HG03139 (cell line): ENCODE measurements around the gene CENPVL3.
"Not testable (repeated sequence)": the region's sequence is repeated elsewhere in the genome, so short reads cannot be mapped to it uniquely, and the experiment has no call there.

Experiments
- ATAC-seq: cut with Tn5 transposase; IDR thresholded peaks from one replicate; pipeline ENCODE4 v1.9.1; 2021; ENCODE audit not compliant: unreplicated experiment

The CENPVL3 gene

DNA sequence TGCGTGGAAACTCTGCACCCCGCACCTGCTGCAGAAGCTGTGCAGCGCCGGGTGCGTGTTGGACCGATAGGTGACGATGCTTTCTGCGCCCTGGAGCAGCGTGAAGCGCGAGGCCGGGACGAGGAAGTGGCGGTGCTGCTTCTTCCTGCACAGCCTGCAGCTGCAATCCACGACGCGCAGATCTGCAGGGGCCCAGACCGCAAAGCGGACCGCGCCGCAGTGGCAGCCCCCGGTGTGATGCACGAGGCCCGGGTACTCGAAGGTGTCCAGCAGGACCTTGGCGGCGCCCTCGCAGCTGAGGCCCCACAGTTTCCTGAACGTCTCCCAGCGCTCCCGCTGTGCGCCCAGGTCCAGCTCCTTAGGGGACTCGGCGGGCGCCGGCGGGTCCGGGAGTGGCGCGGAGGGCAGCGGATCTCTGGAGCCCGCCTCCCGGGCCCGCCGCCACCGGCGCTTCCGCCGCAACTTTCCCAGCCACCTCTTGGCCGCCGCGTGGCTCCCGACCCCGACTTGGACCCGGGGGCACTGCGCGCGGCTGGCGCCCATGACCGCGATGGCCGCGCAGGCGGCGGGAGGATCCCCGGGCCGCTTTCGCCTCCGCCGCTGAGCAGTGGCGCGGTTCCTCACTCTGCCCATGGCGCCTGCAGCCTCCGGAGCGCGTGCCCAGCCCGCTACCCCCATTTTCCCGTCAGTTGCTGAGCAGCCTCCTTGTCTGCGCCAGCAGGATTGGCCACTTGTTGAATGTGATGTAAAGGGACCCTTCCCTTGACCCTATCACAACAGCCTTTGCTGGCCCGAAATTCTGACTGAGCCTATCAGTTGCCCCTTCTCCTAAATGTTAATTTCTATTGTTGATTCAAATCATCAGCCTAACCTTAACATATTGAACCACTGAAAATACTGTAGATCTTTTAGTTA, at the start of gene CENPVL3:
Gene CENPVL3 (minus strand): TSS at position 672 of the 915 bp plus-strand sequence. CDS start 39 bp downstream, at position 633.
- not testable (repeated sequence) for ATAC-seq

DNA sequence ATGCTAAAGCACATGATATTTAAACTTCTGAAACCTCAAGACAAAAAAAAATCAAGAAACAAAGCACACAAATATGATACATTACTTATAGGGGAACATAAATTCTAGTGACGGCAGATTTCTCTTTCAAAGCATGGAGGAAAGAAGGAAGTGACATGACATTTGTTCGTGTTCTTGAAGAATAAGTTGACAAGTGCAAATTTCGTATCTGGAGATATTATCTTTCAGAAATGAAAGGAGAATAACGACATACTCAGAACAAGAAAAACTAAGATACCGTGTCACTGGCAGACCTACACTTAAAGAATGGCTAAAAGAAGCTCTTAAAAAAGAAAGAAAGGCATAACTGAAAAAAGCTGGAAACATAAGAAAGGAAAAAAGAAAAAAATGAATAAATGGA, 47.3 kb upstream of the CENPVL3 start:
- no peak for ATAC-seq

DNA sequence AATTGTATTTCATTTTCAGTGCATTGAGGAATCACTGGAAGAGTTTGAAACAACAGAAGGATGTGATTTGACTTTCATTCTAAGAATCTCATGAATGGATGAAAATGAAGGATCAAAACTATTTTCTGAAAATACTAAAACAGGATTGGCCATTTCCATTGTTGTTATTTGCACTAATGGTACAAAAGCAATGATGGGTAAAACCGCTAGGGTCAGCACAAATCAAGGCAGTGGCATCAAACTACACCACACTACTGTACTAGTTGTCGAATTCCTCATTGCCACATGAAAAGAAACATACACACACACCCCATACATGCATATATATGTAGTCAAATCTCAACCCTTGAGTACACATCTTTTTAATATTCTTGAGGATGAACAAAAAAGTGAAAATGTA, 24.7 kb upstream of the CENPVL3 start:
- ATAC-seq: no peak

DNA sequence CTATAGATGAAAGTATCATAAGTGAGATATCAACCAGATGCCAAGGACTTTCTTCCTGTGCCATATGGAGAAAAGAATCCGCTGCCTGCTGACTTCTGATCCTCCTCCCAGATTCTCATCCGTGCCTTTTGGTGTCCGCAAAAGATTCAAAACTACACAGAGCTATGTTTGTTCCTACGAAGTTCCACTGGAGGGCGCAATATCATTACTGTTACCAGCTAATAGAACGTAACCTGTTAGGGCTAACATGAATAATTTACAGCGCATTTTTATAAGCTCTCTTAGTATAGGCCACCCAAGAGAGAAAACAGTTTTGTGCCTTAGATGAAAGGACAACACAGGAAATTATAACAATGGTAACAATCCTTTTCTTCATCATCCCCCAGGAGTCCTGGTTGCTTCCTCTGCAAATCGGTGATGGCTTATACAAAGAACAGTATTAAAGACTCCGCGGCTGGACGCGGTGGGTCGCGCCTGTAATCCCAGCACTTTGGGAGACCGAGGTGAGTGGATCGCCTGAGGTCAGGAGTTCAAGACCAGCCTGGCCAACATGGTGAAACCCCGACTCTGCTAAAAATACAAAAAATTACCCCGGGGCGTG, 22.8 kb upstream of the CENPVL3 start:
- no peak for ATAC-seq

DNA sequence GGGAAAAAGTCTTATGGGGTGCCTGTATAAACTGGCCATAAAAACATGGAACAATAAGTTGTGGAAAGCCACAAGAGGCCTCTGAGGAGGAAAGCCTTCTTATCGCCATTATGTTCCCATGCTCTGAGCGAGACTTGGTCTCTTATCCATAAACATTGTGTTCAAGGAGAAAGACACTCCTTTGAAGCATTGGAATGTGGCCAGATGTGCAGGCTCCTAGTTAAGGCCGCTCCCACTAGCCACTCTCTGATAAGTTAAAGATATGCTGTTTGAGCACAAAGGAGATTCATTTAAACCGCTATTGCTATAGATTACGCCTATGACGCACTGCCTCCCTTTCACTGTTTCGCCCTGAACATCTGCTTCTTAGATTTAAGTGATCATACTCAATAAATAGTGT, 17.8 kb upstream of the CENPVL3 start:
- not testable (repeated sequence) for ATAC-seq

DNA sequence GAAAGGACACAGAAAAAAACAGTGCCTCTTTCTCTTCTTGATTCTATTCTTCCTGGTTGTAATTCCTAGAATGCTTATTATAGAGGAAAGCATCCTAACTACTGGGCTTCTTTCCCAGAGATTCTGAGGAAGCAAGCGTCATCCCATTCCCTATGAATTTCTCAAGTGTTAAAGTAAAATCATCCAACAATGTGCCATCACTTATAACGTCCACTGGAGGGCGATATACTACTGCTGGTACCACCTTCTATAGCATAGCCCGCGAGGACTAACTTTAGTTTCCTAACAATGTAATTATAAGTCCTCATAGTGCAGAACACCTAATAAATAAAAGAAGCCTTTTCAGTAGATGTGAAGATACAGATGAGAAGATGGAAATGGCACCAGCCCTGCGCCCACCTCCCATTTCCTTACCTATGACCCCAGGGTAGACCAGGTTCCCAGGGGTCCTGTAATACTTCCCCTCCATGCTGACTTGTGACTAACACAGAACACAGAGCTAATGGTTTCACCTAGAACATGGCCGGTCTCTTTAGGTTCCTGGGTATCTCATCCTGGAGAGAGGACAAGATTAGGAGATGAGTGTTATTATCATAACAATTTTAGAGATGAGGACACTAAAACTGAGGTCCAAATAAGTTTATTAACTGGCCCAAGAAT, 4.2 kb downstream of the CENPVL3 start:
- no peak for ATAC-seq

DNA sequence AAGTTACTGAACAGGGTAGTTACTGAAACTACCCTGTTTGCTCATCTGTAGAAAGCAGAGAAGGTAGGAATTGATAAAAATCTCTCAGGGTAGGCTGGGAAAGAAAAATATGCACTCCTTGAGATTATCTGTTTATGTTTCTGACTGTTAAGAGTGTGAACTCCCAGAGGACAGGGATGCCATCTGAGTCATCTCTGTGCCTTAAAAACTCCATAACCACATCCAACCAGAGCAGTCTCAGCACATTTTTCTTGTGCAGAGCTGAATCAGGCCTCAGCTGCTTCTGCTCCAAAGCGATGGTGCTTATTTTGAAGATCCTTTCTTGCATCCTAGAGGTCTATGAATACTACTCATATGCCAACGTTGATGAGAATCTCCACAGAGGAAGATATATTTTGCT, 9.9 kb downstream of the CENPVL3 start:
- ATAC-seq: no peak

DNA sequence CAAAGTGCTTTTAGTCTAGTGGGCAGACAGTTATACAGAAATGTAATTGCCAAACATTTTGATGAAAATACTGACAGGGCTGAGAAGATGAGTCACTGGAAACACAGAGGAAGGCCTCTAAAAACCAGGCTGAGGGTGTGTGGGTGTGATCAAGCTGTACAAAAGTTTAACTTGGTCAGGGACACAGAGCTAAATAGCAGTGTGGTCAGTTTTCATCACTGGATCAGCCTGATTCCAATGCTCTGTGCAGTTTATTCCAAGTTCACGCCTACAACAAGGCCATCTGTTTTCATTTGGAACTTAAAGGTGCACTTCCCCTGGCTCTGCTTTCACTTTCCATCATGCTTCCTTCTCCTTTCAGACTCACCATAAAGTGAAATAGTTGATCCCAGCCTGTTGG, 10.6 kb downstream of the CENPVL3 start:
- ATAC-seq: no peak

DNA sequence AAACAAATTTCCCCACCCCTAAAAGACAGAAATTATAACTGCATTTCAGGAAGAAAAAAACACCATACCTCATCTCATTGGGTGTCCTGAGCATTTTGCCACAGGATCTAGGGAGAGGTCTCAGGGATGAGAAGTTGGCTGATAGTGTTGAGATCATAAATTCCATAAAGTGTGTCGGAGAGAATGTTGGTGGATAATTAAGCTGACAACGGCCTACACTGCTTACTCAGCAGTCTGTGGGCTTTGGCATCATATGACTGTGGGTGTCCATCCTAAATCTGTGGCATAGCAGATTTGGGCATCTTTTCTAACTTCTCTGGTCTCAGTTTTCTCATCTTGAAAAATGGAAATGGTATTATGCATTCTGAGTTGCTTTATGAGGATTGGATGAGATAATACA, 12.3 kb downstream of the CENPVL3 start:
- ATAC-seq: no peak

DNA sequence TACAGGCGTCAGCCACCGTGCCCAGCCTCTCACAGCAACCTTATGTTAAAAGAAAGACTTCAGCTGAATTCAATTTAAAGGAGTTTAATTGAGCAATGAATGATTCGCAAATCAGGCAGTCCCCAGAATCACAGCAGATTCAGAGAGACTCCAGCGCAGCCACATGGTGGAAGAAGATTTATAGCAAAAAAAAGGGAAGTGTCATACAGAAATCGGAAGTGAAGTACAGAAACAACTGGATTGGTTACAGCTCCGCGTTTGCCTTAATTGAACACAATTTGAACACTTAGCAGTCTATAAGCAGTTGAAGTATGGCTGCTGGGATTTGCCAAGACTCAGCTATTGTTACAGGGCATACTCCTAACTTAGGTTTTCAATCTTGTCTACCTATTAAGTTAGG, 19.8 kb downstream of the CENPVL3 start:
- no peak for ATAC-seq

DNA sequence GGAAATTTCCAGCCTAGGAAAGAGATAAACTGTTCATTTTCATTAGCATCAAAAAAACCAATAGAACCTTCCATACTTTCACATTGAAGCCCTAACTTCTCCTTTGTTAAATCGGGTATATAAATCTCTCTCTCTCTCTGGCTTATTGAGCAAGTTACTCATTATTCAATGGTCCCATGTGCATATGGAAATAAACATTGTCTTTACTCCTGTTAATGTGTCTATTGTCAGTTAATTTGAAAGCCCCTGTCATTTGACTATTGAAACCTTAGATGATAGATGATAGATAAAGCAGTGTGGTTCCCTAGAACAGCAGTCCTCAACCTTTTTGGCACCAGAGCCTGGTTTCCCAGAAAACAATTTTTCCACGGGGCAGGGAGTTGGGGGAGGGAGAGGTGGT, 46.8 kb downstream of the CENPVL3 start:
- no peak for ATAC-seq

DNA sequence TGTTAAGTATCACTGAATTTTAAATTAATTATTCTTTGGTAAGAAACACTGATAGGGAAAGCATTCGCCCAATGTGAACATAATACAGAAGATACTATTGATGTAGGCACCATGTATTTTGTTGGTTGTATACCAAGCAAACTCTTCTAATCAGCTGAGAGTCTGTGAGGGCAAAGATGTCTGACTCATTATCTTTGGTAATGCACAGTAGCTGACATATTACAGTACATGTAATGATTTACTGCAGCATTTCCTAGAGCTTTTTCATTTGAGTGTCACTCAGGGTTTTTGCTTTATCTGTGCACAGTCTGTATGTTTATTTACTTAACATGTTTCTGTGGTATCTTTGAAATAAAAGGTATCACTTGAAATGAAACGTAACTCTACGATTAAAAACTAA, 49.2 kb downstream of the CENPVL3 start:
- ATAC-seq: no peak

DNA sequence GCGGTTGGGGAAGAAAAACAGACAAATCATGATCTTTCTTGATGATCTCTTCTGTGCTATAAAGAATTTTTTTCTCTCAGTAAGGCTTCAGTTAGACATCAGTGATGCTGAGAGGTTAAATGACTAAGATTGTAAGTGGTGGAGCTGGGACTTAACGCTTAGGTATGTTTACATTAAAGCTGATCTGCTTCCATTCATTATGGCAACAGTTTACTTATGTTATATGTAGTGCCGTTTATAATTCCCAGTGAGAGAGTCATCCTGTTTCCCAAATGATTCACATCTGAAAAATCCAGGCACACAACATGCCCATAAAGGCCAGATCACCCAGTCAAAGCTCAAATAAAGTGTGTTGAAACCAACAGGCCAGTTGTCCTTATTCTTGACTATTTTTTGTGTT, 50.1 kb downstream of the CENPVL3 start:
- ATAC-seq: no peak
